GM04504 (cell line): ENCODE measurements around the gene RYK.
"Not testable (repeated sequence)": the region's sequence is repeated elsewhere in the genome, so short reads cannot be mapped to it uniquely, and the experiment has no call there.

Source experiments
- DNase-seq: peaks from one replicate; pipeline ENCODE4 v3.0.0-alpha.2; 2012; ENCODE audit warnings: low read depth

RYK gene

GRCh38 chr3:134250717-134251220 lies at the start of gene RYK:
Gene RYK (minus strand): TSS chr3:134250859. CDS start chr3:134250654, 205 bp downstream.
- DNase-seq: peak; percentile 44

GRCh38 chr3:134299888-134300206 lies 49.2 kb upstream of the RYK start:
- DNase-seq: no peak

GRCh38 chr3:134299185-134299887 lies 48.7 kb upstream of the RYK start:
- peak; percentile 35 for DNase-seq

GRCh38 chr3:134298249-134298648 lies 47.6 kb upstream of the RYK start:
- no peak for DNase-seq

- no peak for DNase-seq
Observed at GRCh38 chr3:134296616-134297015, 46.0 kb upstream of the RYK start.

GRCh38 chr3:134295930-134296329 lies 45.3 kb upstream of the RYK start:
- DNase-seq: no peak

- no peak for DNase-seq
Observed at GRCh38 chr3:134294302-134295280, 43.9 kb upstream of the RYK start.

- peak; percentile 80 for DNase-seq
Observed at GRCh38 chr3:134291319-134292254, 40.9 kb upstream of the RYK start.

GRCh38 chr3:134287512-134287911 lies 36.9 kb upstream of the RYK start:
- DNase-seq: no peak

GRCh38 chr3:134284438-134284837 lies 33.8 kb upstream of the RYK start:
- no peak for DNase-seq

- DNase-seq: no peak
Observed at GRCh38 chr3:134282659-134283047, 32.0 kb upstream of the RYK start.

- DNase-seq: no peak
Observed at GRCh38 chr3:134281912-134282658, 31.4 kb upstream of the RYK start.

- no peak for DNase-seq
Observed at GRCh38 chr3:134279466-134279865, 28.8 kb upstream of the RYK start.

- no peak for DNase-seq
Observed at GRCh38 chr3:134277066-134277660, 26.5 kb upstream of the RYK start.

- DNase-seq: no peak
Observed at GRCh38 chr3:134276086-134276485, 25.4 kb upstream of the RYK start.

GRCh38 chr3:134275110-134275509 lies 24.5 kb upstream of the RYK start:
- DNase-seq: not testable (repeated sequence)

- no peak for DNase-seq
Observed at GRCh38 chr3:134274571-134274970, 23.9 kb upstream of the RYK start.

GRCh38 chr3:134267996-134268395 lies 17.3 kb upstream of the RYK start:
- DNase-seq: no peak

GRCh38 chr3:134260987-134261386 lies 10.3 kb upstream of the RYK start:
- no peak for DNase-seq

- DNase-seq: no peak
Observed at GRCh38 chr3:134258761-134259347, 8.2 kb upstream of the RYK start.
